OCI-LY3 (cell line): Measurements from ENCODE around the gene TAGLN2.

ENCODE experiments used
- CTCF ChIP-seq: fragments of 200-600, 300-600 bp; sonication (generic); IDR thresholded peaks from 2 replicates; pipeline ENCODE4 v1.5.1; 2014; ENCODE audit warnings: antibody characterized with exemption, low read length, low read depth
- EZH2phosphoT487 ChIP-seq: fragments of 200-600 bp; shearing (Covaris generic); IDR thresholded peaks from 2 replicates; pipeline ENCODE4 v1.6.1; 2018; ENCODE audit warnings: antibody characterized with exemption, mixed run types, low read depth

- TF ChIP-seq CTCF = no peak
- TF ChIP-seq EZH2phosphoT487 = no peak
These were observed at the start of gene TAGLN2 for GRCh38 chr1:159924791-159925718.
